Hematopoietic multipotent progenitor cell treated with erythropoietin and hydrocortisone succinate and interleukin-3 and kit ligand, for 8 days (in vitro differentiated cells): Measurements from ENCODE around the gene MYO1B.

Source experiments
- DNase-seq: peaks from one replicate; pipeline ENCODE4 v3.0.0-alpha.2; 2015

MYO1B gene

DNA sequence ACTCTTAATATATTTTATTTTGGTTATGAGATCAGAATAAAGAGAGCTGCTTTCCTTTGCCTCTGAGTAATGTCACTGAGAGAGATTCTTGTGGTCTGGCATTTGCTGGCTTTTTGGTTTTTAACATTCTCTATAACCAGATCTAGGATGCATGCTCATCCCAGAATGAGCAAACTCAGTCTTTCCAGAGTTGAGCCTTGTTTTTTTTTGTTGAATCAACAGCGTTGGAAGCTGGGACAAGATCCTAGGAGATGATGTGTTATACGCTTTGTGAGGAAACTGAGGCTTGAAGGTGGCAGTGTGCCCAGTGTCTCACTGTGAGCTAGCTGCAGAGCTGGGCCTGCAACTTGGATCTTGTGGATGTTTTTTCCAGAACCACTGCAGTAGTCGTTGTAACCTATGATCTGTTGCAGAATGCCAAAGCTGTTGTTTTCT, 19.5 kb downstream of the MYO1B start:
- DNase-seq: no peak

DNA sequence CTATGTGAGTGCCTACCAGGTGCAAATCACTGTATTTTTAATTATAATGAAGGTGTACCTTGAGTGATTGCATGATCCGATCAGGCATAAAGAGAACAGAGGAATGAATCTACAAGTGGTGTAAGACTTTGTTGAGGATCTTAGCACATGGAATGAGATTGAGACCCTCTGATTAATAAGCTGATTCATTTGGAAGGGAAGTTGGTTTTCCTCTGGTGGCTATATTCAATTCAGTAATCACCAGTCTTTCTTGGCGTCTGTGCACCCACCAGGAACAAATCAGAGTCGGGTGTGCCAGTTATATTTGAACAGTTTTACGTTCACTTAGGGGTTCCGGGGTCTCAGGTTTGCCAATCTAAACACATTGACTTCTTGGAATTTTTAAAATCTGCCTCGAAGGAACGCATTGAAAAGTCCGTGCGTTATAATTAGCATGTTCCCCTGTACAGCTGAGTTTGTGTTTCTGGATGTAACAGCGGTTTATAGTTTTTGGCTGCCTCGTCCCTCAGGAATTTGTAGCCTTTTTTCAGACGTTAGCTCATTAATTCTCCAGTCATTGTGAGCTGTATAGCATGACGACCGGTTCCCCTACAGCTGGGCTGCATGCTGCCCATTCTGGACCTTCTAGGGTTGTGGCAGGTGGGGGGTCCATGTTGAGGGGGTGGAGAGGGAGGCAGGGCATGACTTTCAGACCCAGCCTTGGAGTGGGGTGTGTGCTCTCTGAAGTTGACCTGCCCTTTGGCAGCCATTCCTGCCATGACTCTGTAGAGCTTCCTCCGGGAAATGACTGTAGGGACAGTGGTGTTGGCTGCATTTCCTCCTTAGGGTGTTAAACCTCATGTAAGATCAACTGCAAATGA, 20.3 kb downstream of the MYO1B start:
- no peak for DNase-seq

DNA sequence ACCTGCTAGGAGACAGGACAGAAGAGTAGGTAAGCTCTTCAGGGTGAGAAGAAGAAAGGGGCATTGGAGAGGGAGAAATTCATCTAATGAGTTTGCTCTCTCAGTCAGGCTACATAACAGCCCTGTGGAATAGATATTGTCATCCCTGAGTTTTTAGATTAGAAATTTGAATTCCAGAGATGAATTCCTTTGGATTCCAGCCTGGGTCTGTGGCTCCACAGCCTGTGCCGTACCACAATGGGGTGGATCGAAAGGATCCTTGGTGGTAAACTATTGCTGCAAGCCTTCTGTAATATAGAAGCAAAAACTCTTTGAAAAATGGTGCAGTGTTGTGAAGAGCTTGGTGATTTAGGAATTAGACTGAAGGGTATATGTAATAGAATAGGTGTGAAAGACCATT, 21.0 kb downstream of the MYO1B start:
- no peak for DNase-seq

GRCh38 chr2:191268596-191268995, 23.4 kb downstream of the MYO1B start:
- DNase-seq: no peak

DNA sequence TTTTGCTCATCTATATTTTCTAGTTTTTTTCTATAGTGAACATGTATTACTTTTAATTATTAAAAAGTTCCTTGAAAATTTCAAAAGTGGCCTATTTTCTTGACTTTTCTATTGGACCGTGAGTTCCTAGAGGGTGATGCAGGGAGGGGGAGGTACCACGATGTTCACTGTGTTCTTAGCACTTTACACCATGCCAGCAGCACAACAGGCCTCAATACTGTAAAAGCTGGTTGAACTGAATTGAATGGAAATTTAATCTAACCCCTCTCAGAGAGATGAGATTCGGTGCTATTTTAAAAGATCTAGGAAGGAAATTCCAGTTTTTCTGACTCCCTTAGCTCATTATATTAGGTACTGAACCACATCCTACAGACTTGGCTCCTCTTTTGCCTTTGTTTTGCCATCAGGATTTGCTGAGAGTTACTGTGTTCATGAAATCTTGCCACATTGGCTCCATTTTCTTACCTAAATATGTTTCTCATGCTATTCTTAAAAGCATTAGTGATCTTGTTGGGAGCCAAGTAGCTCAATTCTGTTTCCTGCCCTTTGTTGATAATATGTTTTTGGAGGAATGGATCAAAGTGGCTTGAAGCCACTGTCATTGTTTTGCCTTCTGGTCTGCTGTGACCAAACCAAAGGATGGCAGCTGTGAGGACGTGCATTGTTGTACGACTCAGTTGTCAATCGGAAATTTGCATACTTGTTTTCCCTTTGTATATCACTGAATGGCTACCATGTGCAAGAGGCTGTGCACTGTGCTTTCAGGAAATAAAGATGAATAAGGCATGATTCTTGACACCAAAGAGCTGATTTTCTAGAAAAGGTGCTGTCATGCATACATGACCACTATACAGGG, 25.3 kb downstream of the MYO1B start:
- DNase-seq: no peak

DNA sequence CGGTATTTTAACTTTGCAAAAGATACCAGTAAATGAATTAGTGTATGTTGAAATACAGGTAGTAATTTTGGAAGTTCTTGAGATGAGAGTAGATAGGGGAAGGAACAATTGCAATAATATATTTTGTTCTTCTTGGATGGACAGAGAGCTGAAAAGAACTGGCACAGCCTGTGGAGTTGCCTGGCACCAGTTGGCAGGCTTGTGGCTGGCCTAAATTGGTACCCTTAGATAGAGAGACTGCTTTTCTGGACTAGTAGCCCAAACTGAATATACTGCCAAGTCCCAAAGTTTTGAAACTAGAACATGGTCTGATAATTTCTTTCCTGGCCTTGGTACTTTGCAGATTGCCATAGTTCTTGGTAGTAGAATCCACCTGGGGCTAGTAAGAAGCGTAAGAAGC, 26.9 kb downstream of the MYO1B start:
- no peak for DNase-seq

- no peak for DNase-seq
Observed at GRCh38 chr2:191274413-191274815, 29.2 kb downstream of the MYO1B start.

DNA sequence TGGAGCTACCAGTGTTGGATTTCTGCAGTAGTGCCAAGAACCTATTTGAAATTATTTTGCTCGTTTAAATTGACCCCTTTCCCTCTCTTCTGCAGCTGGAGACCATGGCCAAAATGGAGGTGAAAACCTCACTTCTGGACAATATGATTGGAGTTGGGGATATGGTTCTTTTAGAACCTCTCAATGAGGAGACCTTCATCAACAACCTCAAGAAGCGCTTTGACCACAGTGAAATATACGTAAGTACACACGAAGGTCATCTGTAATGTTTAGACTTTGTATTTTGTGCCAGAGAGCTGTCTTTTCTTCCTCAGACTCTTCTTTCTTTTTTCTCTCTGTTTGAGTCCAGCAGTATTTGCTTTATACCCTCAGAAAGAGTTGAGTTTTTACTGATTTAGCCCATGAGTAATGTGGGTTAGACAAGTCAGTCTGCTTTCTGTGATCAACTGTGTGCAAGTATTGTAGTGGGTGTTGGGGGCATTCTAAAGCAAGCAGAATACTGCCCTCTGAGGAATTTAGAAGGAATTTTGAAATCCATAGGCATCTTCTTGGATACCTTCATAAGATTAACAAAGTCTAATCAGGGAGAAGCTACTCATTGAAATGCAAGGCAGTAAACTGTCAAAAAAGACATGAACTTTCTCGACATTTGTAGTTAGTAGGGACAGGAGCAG, 31.7 kb downstream of the MYO1B start:
- no peak for DNase-seq

DNA sequence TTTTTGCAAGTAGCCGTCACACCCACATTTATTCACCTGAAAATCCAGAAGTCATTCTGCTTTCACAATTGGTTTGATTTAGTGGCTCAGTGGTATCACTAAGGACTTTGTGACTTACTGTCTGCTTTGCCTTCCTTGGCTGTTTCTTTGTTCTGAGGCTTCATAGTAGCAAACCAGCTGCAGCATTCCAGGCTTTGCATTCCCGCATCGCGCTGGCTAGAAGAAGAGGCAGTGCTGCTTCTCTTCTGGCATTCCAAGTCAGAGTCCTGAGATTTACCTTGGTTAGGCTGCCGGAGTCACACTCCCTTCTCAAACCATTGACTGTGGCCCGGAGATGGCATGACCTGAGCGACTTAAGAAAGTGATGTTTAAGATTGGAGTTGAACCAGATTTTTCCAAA, 35.1 kb downstream of the MYO1B start:
- DNase-seq: no peak

DNA sequence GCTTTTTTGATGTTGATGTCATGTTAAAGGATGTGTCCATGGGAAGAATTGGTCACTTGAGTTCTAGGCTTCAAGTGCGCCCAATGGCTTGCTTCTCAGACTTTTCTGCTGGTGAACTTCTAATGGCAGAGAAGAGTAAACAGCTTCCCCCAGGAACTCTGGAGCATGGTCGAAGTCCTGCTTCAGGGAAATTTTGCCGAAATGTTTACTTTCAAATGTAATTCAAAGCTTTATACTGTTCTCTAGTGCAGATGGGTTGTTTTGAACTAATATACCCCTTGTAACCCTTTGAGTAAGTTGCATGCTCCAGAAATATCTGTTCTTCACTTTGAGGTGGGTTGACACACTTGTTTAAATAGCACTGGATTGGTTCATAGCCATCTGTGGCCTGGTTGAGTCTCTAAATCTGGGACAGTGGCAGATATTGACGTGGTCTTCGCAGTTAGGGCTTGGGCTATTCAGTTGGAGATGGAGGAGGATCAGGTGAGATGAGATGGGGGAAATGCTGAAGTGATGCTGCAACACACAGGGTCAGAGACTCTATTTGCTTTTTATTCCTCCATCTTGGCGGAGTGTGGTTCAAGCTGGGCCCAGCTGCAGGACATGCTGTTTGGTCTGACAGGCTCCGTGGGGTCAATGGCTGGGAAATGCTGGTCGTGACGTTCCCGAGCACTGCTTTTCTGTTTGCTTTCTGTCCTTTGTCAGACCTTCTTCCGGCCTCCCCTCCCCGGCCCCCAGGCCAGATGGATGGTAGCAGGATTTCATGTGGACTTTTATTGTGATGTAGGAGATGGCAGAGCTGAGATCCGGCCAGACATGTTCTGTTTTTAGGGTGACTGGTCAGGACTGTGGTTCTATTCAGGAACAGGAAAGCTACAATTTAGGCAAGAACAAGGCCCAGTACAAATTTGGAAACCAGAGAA, 35.9 kb downstream of the MYO1B start:
- no peak for DNase-seq

DNA sequence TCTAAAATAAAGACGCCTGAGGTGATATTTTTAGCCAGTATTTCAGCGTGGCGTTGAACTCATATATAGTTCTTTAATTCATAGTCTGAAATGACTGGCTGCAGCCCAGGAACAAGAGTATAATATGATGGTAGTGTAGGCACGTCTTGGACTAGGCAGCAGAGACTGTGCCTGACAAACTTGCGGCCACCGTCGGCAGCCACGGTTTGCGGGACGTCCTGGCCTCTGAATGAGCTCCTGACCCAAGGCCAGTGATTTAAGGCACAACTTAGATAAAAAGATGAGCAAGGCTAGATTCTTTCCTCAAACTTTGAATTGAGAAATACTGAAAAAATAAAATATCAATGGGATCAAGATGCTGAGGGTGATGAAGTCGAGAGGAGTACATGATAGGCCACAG, 40.0 kb downstream of the MYO1B start:
- DNase-seq: no peak

- no peak for DNase-seq
Observed at GRCh38 chr2:191287820-191288219, 42.6 kb downstream of the MYO1B start.

GRCh38 chr2:191289049-191289448, 43.8 kb downstream of the MYO1B start:
- no peak for DNase-seq

- DNase-seq: no peak
Observed at GRCh38 chr2:191291471-191291870, 46.3 kb downstream of the MYO1B start.

DNA sequence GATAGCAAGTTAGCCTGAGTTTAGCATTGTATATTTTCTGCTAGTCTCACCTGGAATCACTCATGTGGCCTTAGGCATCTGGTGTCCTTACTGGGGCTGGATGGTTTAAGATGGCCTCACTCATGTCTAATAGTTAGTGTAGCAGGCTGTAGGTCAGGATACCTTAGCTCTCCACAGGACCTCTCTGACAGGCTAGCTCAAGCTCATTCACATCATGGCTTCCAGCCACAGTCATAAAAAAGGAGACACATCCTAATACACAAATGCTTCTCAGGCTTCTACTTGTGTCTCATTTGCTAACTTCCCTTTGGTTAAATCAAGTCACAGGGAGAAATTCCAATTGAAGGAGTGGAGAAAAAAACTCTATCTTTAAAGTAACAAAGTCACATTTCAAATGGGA, 47.7 kb downstream of the MYO1B start:
- no peak for DNase-seq

- no peak for DNase-seq
Observed at GRCh38 chr2:191295088-191295487, 49.9 kb downstream of the MYO1B start.

DNA sequence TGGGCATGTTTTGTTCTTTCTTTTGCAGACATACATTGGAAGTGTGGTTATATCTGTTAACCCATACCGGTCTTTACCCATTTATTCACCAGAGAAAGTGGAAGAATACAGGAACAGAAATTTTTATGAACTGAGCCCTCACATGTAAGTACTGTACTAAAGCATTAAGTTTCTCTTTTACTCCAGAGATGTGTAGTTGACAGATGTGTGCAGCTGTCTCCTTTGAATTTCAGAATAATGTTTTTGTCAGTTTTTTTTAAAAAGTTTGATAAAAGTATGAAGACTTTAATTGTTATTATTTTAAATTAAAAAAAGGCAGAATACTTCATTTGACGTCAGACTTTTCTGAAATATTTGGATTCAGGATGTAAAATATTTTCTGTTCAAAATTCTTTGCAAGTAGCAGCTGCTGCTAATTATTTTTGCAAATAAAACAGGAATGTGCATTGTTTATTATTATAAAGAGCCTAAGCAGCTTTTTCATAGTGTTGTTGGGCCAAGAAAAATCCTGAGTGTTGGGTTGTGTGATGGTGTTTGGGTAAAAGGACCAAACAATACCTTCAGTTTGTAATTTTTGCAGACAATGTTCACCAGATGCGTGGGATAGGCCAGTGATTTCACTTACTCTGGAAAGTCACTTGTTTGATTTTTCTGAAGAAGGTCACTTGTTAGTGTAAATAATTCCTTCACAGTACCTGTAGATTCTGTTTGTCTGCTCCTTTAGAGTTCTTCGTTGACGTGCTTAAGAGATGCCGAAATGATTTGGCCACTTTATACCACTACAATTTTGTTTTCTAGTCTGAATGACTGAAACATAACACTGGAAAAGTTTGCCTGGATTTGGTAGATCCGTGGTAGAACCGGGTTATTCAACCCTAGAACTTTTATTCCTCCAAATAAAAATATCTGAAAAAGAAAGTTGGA, 51.1 kb downstream of the MYO1B start:
- DNase-seq: no peak

DNA sequence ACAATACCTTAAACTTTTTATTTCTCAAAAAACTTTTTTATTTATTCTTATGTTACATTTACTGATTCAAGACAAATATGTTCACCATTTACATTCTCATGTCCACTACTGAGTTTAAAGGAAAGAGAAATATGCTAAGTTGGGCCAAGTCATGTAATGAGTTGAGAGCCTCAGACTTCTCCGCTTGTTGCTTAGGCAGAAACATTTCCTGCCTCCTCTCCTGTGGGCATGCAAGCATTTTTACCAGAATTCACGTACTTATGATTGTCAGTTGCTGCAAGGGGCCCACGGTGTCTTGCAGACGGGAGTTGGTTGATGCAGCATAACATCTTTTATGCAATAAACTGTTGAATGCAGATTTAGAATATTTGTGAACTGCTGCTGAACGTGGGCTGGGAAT, 51.8 kb downstream of the MYO1B start:
- no peak for DNase-seq

- no peak for DNase-seq
Observed at GRCh38 chr2:191298306-191298705, 53.1 kb downstream of the MYO1B start.

GRCh38 chr2:191299010-191299409, 53.8 kb downstream of the MYO1B start:
- no peak for DNase-seq

DNA sequence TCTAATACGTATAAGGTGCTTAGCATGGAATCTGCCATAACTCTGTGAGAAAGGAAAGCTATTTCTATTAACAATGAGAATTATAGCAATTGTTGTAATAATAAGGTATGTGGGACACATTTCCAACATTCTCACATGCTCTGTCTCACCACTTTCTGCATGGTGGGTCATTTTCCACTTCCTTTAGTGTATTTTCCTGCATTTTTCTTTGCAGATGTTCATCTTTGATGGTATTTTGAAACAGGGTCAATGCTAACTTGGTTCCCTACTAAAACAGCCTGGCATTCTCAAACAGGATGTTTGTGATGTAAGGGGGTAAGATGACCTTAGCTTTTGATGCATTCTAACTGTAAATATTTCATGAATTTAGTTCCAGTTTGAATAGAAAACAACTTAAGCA, 54.7 kb downstream of the MYO1B start:
- no peak for DNase-seq
